Endothelial cell of umbilical vein (primary cell): ENCODE data around the gene NOL12. TPM values are rescaled to one million over a fixed set of nuclear protein-coding genes. Genes with fewer than 3 reads are reported as not detected.

Source experiments
- BruUV-seq: library from RNA; stranded (reverse); fragments of 400-500 nt; replicated peaks from 2 replicates; lab custom pipeline; 2021; lab: Mats Ljungman, UMichigan
- CTCF ChIA-PET: fragments of 300-600, 350-600 bp; sonication (Branson Sonifier 250); formaldehyde crosslinking; loops from one replicate; lab custom pipeline; 2021; ENCODE audit warnings: antibody characterized with exemption, inconsistent platforms; lab: Charles Lee
- POLR2A ChIA-PET: fragments of 300-600, 350-600 bp; sonication (Branson Sonifier 250); formaldehyde crosslinking; loops from one replicate; lab custom pipeline; 2021; ENCODE audit warnings: antibody characterized with exemption, inconsistent platforms; lab: Charles Lee
- DNase-seq: peaks from one replicate; pipeline ENCODE4 v3.0.0-alpha.2; 2011; ENCODE audit warnings: low read depth, low spot score
- FAIRE-seq: peaks from 2 replicates; lab custom pipeline; 2011; peaks lifted over from hg19 to GRCh38; lab: Jason Lieb, UNC
- H2AFZ ChIP-seq: 2 replicates; pipeline ENCODE4 v1.6.0; 2012; ENCODE audit warnings: low read depth, low read length, control low read depth, inconsistent platforms
- H3K27ac ChIP-seq: 2 replicates; pipeline ENCODE4 v1.5.1; 2011; ENCODE audit warnings: low read depth, mild to moderate bottlenecking, control low read depth, low read length, moderate library complexity; ENCODE audit not compliant: insufficient read depth
- H3K27me3 ChIP-seq, 2 experiments: 2 replicates each; pipeline versions ENCODE4 v1.6.0 to v1.6.1; 2011; ENCODE audit warnings: low read length in 2 of 2, mixed read lengths in 1 of 2; ENCODE audit not compliant: control insufficient read depth in 2 of 2, insufficient read depth in 2 of 2
- H3K36me3 ChIP-seq, 2 experiments: 2 replicates in 1 of 2; 3 replicates in 1 of 2; pipeline ENCODE4 v1.5.1; 2011; ENCODE audit warnings: low read length in 2 of 2, mild to moderate bottlenecking in 1 of 2, moderate library complexity in 1 of 2; ENCODE audit not compliant: control insufficient read depth in 2 of 2, insufficient read depth in 2 of 2; ENCODE audit errors: extremely low read depth in 1 of 2
- H3K4me1 ChIP-seq: 3 replicates; pipeline ENCODE4 v1.5.1; 2011; ENCODE audit warnings: mild to moderate bottlenecking, low read length; ENCODE audit not compliant: control insufficient read depth, insufficient read depth; ENCODE audit errors: extremely low read depth
- H3K4me2 ChIP-seq: 2 replicates; pipeline ENCODE4 v1.6.1; 2011; ENCODE audit warnings: low read length, control low read depth, mixed read lengths; ENCODE audit not compliant: insufficient read depth
- H3K4me3 ChIP-seq, 3 experiments: fragments of 200-600 bp in 1 of 3; sonication (generic), shearing (Covaris generic) in 1 of 3; replicated peaks in 1 of 3; 2 replicates each; pipeline ENCODE4 v1.5.1; 2011 to 2016; ENCODE audit warnings: control low read depth in 3 of 3, low read length in 3 of 3, mild to moderate bottlenecking in 2 of 3, inconsistent platforms in 1 of 3, low read depth in 1 of 3, moderate library complexity in 1 of 3; ENCODE audit not compliant: insufficient read depth in 1 of 3
- H3K79me2 ChIP-seq: 2 replicates; pipeline ENCODE4 v1.6.0; 2012; ENCODE audit warnings: low read length, inconsistent platforms; ENCODE audit not compliant: control insufficient read depth, insufficient read depth
- H3K9ac ChIP-seq: replicated peaks from 2 replicates; pipeline ENCODE3; 2011; ENCODE audit warnings: low read length, control low read depth; ENCODE audit not compliant: insufficient read depth; ENCODE audit errors: extremely low read depth
- H3K9me1 ChIP-seq: replicated peaks from 3 replicates; pipeline ENCODE4 v1.6.0; 2011; ENCODE audit warnings: mild to moderate bottlenecking, low read length; ENCODE audit not compliant: control insufficient read depth, insufficient read depth; ENCODE audit errors: extremely low read depth
- H3K9me3 ChIP-seq: replicated peaks from 2 replicates; pipeline ENCODE4 v1.5.1; 2012; ENCODE audit warnings: low read length, inconsistent platforms; ENCODE audit not compliant: control insufficient read depth, insufficient read depth
- H4K20me1 ChIP-seq: replicated peaks from 2 replicates; pipeline ENCODE3; 2011; ENCODE audit warnings: mild to moderate bottlenecking, low read length; ENCODE audit not compliant: control insufficient read depth, insufficient read depth; ENCODE audit errors: extremely low read depth
- EZH2 ChIP-seq: IDR thresholded peaks from 2 replicates; pipeline ENCODE4 v1.6.1; 2012; ENCODE audit warnings: borderline replicate concordance, low read depth, mild to moderate bottlenecking, moderate library complexity, low read length, inconsistent platforms; ENCODE audit not compliant: severe bottlenecking
- JUN ChIP-seq: IDR thresholded peaks from 2 replicates; pipeline ENCODE4 v1.6.1; 2011; ENCODE audit warnings: borderline replicate concordance, low read depth; ENCODE audit not compliant: insufficient read length, insufficient read depth
- MYC ChIP-seq: IDR thresholded peaks from one replicate; pipeline ENCODE4 v1.6.1; 2011; ENCODE audit warnings: mild to moderate bottlenecking, low read depth, low read length
- POLR2A ChIP-seq: IDR thresholded peaks from 2 replicates; pipeline ENCODE4 v1.6.1; 2012; ENCODE audit warnings: low read depth, mild to moderate bottlenecking, control low read depth, low read length
- POLR2AphosphoS5 ChIP-seq: IDR thresholded peaks from 2 replicates; pipeline ENCODE4 v1.6.1; 2012; ENCODE audit warnings: low read depth, mild to moderate bottlenecking, control low read depth, low read length, moderate library complexity; ENCODE audit not compliant: insufficient read depth
- dilution Hi-C: fragments of 300-500 bp; cut with MboI; formaldehyde crosslinking; loops from one replicate; pipeline ENCODE4 v1.15.0; 2019; ENCODE audit warnings: low sequenced_read_pairs; ENCODE audit not compliant: extremely low pct_ligation_motif_present
- intact Hi-C: fragments of 100-400 bp; cut with micrococcal nuclease; formaldehyde crosslinking; loops from one replicate; pipeline ENCODE4 v1.10.0; 2022
- polyA plus RNA-seq, 4 experiments: library from polyadenylated mRNA; depleted of rRNA in 3 of 4; stranded (reverse) in 3 of 4; unstranded in 1 of 4; fragments of >200 nt; gene quantifications; 2 replicates each; pipeline versions ENCODE4 v1.2.1 to v1.2.3, GENCODE V29; 2011 to 2012; ENCODE audit warnings: missing spikeins in 1 of 4
- total RNA-seq: library from RNA; stranded (reverse); gene quantifications from 2 replicates; pipeline ENCODE4 v1.2.3, GENCODE V29; 2021
- TF ChIP-seq, protein P1 (sequence below): IDR thresholded peaks from 2 replicates; pipeline ENCODE4 v1.6.1; 2011; ENCODE audit not compliant: insufficient read depth, insufficient read length
- TF ChIP-seq, protein P2 (sequence below), 2 donors: IDR thresholded peaks; 1 replicate in 1 of 2; 2 replicates in 1 of 2; pipeline ENCODE4 v1.5.1; 2011; ENCODE audit warnings: low read length in 2 of 2, mild to moderate bottlenecking in 2 of 2, moderate library complexity in 2 of 2, control low read depth in 1 of 2, inconsistent platforms in 1 of 2, low read depth in 1 of 2; ENCODE audit not compliant: insufficient read depth in 1 of 2; ENCODE audit errors: extremely low read depth in 1 of 2

NOL12 gene
- total and polyA plus RNA-seq, 2 donors (not counting 3 experiments of a cell fraction or from before 2014, with no cell fraction given): 23.2 to 29.1 TPM

DNA sequence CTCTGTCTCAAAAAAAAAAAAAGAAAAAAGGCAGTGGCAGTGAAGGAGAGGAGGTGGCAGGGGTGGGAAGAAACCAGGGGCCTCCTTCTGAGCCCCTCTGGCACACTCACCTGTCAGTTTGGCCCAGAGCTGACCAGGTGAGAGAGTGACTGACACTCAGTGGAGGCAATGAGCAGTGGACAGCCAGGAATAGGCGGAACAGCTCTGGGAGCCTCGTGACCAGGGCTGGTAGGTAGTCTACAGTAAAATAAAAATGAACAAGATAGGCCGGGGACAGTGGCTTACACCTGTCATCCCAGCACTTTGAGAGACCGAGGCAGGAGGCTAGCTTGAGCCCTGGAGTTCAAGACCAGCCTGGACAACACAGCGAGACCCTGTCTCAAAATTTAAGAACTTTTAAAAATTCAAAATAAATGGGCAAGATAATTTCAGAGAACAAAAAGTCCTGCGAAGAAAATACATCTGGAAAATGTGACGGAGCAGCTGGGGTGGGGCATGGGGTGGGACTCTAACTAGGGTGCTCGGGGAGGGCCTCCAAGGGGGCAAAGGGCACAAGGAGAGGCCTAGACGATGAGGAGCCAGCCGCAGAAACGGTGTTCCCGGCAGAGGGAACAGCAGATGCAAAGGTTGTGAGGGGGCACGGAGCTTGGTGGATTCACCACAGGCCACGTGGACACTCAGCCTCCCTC is 31.4 kb upstream of the NOL12 start:
- no peaks in the 10 kb centered on the region for H3K27me3 ChIP-seq
- no peak overlapping the region for H3K9ac ChIP-seq
- no peak overlapping the region for H3K4me3 ChIP-seq
- H3K27ac ChIP-seq: no peak overlapping the region
- ChIA-PET CTCF (no interaction called here), POLR2A (interaction anchor here (0.7 kb wide), 2 partner anchors 12 to 26 kb away, joined by 3 read pairs; no protein-coding TSS in a partner anchor)
- intact Hi-C loops: no loop called here
- H2AFZ ChIP-seq: no peak overlapping the region
- no peaks in the 10 kb centered on the region for H3K9me1 ChIP-seq
- no peak for DNase-seq
- BruUV-seq: no TSS peak
- no peaks in the 10 kb centered on the region for H4K20me1 ChIP-seq
- peaks cover 14% of the 10 kb centered on the region for H3K4me1 ChIP-seq
- no peaks in the 10 kb centered on the region for H3K9me3 ChIP-seq
- TF ChIP-seq EZH2: no peak
- TF ChIP-seq, protein P1, sequence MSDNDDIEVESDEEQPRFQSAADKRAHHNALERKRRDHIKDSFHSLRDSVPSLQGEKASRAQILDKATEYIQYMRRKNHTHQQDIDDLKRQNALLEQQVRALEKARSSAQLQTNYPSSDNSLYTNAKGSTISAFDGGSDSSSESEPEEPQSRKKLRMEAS: no peak
- no peak for TF ChIP-seq JUN
- TF ChIP-seq POLR2AphosphoS5: no peak
- no peak for TF ChIP-seq MYC
- TF ChIP-seq, protein P2, sequence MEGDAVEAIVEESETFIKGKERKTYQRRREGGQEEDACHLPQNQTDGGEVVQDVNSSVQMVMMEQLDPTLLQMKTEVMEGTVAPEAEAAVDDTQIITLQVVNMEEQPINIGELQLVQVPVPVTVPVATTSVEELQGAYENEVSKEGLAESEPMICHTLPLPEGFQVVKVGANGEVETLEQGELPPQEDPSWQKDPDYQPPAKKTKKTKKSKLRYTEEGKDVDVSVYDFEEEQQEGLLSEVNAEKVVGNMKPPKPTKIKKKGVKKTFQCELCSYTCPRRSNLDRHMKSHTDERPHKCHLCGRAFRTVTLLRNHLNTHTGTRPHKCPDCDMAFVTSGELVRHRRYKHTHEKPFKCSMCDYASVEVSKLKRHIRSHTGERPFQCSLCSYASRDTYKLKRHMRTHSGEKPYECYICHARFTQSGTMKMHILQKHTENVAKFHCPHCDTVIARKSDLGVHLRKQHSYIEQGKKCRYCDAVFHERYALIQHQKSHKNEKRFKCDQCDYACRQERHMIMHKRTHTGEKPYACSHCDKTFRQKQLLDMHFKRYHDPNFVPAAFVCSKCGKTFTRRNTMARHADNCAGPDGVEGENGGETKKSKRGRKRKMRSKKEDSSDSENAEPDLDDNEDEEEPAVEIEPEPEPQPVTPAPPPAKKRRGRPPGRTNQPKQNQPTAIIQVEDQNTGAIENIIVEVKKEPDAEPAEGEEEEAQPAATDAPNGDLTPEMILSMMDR (IDR thresholded peaks at IDR 0.05; ENCODE audit: extremely low read depth in 1 of 2, insufficient read depth in 1 of 2, low read depth in 1 of 2, low read length in 2 of 2): no peak
- no peak for TF ChIP-seq POLR2A
- H3K79me2 ChIP-seq: peaks cover 7% of the 10 kb centered on the region
- H3K36me3 ChIP-seq: no peaks in the 10 kb centered on the region
- no peak overlapping the region for H3K4me2 ChIP-seq
- dilution Hi-C loops: no loop called here
- no peak for FAIRE-seq
